Panc1 (cell line): Measurements from ENCODE around the gene NFKB2.

Source experiments
- TF ChIP-seq, protein P1 (sequence below): fragments of 450-650 bp; IDR thresholded peaks from 2 replicates; pipeline ENCODE4 v1.5.1; 2017; ENCODE audit warnings: mild to moderate bottlenecking
- TF ChIP-seq, protein P2 (sequence below), 2 experiments: IDR thresholded peaks; 2 replicates each; pipeline ENCODE4 v1.6.1; 2011 to 2012; ENCODE audit warnings: low read depth in 2 of 2, control low read depth in 1 of 2, low read length in 1 of 2, mild to moderate bottlenecking in 1 of 2, moderate library complexity in 1 of 2; ENCODE audit not compliant: insufficient read depth in 1 of 2

DNA sequence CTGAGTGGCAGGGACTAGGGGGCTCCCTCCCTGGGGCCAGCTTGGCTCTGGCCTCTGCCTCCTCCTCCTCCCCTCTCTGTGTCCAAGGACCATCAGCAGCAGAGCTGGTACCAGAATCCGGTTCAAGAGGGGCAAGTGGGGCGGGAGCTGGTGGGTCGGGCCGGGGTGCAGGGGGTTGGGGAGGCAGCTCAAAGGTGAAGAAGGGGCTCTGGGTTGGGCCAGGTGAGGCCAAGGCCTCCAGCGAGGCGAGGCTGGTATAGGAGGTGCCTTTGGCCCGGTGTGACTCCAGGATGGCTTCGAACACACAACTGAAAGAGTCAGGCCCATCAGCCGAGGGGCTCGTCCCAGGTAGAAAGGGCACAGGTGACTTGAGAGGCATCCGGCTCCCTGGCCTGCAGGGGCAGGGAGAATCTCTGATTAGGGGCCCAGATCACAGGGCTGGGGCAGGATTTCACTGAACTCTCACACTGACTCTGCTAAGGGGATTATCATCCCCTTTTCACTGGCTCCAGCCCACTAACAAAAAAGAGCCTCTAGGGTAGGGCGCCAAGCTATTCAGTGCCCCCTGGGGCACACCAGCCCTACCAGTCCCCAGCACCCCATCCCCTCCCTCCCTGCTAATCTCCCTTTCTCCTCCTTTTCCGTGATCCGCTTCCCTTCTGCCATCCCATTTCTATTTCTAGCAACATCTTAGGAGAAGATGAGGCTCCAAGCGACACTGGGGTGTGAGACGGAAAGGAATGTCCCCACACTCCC lies 18.5 kb downstream of the NFKB2 start:
- TF ChIP-seq, protein P1, sequence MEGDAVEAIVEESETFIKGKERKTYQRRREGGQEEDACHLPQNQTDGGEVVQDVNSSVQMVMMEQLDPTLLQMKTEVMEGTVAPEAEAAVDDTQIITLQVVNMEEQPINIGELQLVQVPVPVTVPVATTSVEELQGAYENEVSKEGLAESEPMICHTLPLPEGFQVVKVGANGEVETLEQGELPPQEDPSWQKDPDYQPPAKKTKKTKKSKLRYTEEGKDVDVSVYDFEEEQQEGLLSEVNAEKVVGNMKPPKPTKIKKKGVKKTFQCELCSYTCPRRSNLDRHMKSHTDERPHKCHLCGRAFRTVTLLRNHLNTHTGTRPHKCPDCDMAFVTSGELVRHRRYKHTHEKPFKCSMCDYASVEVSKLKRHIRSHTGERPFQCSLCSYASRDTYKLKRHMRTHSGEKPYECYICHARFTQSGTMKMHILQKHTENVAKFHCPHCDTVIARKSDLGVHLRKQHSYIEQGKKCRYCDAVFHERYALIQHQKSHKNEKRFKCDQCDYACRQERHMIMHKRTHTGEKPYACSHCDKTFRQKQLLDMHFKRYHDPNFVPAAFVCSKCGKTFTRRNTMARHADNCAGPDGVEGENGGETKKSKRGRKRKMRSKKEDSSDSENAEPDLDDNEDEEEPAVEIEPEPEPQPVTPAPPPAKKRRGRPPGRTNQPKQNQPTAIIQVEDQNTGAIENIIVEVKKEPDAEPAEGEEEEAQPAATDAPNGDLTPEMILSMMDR = no peak
- TF ChIP-seq, protein P2, sequence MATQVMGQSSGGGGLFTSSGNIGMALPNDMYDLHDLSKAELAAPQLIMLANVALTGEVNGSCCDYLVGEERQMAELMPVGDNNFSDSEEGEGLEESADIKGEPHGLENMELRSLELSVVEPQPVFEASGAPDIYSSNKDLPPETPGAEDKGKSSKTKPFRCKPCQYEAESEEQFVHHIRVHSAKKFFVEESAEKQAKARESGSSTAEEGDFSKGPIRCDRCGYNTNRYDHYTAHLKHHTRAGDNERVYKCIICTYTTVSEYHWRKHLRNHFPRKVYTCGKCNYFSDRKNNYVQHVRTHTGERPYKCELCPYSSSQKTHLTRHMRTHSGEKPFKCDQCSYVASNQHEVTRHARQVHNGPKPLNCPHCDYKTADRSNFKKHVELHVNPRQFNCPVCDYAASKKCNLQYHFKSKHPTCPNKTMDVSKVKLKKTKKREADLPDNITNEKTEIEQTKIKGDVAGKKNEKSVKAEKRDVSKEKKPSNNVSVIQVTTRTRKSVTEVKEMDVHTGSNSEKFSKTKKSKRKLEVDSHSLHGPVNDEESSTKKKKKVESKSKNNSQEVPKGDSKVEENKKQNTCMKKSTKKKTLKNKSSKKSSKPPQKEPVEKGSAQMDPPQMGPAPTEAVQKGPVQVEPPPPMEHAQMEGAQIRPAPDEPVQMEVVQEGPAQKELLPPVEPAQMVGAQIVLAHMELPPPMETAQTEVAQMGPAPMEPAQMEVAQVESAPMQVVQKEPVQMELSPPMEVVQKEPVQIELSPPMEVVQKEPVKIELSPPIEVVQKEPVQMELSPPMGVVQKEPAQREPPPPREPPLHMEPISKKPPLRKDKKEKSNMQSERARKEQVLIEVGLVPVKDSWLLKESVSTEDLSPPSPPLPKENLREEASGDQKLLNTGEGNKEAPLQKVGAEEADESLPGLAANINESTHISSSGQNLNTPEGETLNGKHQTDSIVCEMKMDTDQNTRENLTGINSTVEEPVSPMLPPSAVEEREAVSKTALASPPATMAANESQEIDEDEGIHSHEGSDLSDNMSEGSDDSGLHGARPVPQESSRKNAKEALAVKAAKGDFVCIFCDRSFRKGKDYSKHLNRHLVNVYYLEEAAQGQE (IDR thresholded peaks at IDR 0.05; ENCODE audit: insufficient read depth in 1 of 2, low read depth in 2 of 2, low read length in 1 of 2) = no peak
